HG03196 (cell line): Measurements from ENCODE around the gene RYR2.

ENCODE experiments used
- ATAC-seq: cut with Tn5 transposase; IDR thresholded peaks from one replicate; pipeline ENCODE4 v1.9.1; 2021; ENCODE audit not compliant: unreplicated experiment

RYR2 gene

DNA sequence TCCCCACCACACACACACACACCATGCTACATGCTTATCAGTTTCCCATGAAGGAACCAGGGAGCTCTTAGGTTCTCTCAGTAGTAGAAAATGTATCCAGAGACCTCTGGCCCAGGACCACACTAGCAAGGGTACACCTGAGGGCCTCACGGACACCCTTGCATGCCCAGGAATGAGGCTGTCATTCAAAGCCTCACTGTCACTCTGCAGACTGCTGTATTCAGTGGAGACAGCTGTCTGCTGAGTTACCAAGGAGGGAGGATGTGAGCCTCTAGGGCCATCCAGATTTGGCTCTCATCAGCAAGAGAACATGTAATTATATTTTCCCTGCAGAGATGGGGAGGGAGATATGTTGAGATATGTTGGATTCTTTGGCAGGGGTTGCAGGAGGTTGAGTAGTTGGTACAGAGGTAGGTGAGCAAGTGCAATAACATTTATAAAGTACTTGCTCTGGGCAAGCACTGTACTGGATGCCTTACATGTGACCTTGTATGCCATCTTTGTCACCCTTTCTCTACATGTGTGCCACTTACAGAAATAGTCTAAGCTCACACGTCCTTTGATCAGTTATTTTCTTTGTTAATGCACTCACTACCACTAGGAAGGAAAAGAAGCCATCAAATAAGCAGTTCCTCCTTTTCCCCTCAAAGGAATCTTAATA, 598.2 kb downstream of the RYR2 start:
- ATAC-seq, result no peak

DNA sequence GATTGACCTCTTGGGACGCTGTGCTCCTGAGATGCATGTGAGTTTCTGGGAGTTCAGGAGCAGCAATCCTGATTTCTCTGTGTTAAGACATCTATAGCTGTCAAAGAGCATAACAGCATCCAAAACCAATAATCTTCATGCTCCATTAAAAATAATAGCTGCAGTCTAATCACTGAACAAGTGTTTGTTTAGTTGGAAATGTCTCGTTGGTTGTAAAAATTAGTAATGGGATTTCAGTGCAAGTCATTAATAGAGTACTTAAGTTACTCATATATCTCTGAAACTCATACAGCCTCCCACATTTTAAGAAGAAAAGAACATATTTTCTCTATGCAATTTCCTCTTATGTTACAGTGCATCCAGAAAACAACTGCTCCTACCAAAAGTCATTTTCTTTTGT, 599.0 kb downstream of the RYR2 start:
- no peak for ATAC-seq

DNA sequence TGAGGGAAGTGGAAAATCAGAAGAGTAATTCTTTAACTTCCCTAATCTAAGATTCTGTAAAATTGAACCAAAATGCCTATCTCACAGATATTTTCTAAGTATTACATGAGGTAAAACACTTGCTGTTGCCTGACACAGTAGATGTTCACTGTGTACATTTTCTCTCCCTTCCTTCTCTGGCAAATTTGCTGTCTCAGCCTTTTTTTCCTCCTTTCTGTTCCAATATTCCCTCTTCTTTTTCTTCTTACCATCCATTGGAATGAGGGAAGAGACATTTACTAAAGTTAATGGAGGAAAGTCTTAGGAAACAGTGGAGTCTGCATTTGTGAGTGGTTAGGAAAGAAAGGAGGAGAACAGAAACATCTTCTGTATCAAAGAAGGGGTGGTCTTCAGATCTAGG, 608.8 kb downstream of the RYR2 start:
- ATAC-seq, result no peak

DNA sequence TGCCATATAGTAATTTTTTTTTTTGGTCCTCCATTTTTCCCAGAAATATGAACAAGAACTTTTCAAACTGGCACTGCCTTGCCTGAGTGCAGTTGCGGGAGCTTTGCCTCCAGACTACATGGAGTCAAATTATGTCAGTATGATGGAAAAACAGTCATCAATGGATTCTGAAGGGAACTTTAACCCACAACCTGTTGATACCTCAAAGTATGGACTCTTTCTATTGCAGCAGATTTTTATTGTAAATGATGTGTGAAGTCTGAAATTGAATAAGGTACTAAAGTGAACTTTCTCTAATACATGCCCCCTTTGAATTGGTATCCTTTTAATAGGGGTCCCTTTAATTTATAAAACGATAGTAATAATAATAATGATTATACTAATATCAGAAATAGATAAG, 613.8 kb downstream of the RYR2 start:
- no peak for ATAC-seq

DNA sequence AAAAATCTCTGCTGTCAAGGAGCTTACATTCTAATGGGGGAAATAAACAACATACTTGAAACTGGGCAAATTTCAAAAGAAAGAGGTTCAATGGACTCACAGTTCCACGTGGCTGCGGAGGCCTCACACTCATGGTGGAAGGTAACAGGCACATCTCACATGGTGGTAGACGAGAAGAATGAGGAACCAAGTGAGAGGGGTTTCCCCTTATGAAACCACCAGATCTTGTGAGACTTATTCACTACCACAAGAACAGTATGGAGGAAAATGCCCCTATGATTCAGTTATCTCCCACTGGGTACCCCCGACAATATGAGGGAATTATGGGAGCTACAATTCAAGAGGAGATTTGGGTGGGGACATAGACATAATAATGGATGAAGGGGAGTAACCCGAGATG, 622.4 kb downstream of the RYR2 start:
- no peak for ATAC-seq

DNA sequence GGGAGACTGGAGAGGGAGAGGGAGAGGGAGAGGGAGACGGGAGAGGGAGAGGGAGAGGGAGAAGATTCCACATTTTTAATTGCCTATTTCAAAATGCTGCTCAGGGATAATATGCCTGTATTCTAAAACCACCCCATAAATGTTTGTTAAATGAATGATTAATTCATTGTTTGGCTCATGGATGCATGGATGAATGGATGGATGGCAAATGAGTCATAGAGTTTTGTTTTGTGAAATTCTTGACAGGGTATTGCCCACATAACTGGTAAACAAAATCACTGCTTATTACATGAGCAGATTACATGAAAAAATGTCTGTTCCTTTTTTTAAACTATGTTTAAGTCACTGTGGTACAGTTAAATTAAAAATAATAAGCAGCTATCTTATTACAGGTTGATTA, 628.3 kb downstream of the RYR2 start:
- no peak for ATAC-seq

DNA sequence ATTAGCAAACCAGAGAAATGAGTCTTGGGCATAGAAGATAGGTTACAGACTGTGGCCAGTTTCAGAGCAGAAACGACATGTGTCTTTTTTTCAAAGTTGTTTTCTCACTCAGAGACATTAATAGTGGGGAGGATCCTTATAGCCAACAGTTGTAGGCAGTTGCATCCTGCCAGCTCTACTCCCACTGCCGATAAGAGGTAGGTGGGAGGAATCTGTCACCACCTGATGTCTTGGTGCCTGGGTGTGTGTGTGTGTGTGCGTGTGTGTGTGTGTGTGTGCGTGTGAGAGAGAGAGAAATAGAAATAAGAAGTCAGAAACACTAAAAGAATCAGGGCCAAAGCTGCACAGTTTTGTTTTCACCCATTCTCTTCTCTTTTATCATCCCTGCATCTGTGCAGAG, 629.3 kb downstream of the RYR2 start:
- no peak for ATAC-seq

DNA sequence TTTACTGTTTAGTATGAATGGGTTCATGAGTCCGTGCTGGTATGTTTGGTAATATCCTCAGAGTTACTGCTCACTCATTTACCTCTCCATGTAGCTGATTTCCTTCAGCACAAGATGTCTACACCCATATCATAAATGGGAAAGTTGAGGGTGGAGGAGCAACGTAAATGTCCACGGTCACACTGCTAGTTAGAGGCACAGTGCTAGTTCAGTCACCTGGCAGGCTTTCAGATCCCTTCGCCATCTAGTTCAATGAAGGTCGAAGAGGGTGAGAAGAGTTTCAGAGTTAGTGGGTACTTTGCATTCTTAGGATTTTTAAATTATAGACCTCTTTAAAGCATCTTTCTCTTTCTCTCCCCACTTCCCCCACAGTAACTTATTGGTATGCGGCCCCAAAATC, 630.0 kb downstream of the RYR2 start:
- no peak for ATAC-seq

DNA sequence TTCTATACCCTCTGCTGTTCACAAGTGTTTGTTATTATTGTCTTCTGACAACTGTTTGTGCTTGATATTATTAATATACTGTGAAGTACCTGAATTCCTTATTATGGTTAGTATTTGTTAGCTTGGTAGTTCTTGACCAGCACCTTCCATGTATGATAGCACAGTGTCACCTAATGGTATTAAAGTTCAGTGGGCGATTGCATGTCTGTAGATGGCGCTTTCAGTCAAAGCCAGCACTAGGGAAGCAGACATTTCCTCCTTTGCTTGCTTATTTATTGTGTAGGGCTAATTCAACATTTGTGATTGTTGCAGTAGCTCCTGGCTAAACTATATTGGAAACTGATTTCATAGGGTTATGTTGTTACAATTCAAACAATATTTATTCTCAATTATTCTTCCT, 630.8 kb downstream of the RYR2 start:
- ATAC-seq, result no peak

DNA sequence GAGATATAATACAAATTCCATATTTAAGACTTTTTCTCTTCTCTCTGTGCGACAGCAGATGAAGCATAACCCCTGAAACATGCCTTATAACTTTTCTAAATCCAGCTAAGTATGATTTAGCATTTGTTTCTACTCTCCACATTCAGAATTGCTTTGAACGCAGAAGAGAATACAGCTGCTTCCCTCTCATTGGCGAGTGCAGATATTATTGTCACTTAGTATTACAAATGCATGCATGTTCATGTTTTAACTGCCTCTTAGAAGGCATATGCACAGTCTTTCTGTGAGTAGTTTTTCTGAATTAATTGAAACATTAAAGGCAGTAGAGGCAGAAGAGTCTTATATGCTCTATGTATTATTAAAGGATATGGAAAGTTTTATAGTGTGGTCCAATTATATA, 631.6 kb downstream of the RYR2 start:
- no peak for ATAC-seq

DNA sequence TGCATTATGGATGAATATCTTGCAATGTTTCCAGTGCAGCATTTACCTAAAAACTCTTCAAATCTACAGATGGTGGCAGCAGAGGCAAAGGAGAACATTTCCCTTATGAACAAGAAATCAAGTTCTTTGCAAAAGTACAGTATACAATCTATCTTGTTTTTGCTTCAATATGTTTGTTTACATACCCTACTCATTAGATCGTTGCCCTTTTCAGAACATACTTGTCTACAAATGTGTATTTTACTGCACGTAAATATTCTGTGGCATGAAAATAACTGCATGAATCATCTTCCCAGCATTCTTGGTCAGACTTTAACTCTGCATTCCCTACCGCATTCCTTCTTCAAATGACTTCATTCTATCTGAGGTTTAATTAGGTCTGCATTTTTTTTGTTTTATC, 636.0 kb downstream of the RYR2 start:
- no peak for ATAC-seq

DNA sequence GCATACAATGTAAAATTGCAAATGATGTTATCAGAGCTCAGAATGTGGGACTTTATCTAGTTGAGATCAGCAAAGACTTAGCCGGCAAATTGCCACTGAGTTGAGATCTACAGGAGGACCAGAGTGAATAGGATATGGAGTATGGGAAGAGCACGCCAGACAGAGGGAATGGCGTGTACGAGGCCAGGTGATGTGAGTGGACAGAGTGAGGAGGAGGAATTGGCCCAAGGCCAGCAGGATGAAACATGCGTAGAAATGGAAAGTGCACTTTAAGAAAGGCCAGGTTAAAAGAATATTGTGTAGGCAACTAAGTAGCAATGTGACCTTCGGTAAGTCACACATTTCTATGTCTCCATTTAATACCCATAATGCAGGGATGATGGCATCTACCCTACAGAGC, 637.7 kb downstream of the RYR2 start:
- no peak for ATAC-seq

DNA sequence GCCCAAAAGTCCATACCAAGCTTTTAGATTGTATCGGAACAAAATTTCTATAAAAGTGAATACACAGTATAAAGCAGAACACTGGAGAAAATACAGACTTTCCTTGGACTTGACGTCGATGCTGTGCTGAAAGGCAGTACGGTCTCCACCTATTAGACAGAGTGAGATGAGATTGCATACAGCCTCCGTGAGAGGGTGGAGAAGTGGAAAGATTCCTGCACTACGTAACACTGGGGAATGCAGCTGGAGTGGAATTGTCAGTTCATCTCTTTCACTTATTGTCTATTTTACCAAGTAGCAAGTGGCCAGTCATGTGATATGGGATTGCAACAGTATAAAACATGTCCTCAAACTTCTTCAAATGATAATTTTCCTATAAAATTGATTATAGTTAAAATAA, 639.2 kb downstream of the RYR2 start:
- no peak for ATAC-seq

DNA sequence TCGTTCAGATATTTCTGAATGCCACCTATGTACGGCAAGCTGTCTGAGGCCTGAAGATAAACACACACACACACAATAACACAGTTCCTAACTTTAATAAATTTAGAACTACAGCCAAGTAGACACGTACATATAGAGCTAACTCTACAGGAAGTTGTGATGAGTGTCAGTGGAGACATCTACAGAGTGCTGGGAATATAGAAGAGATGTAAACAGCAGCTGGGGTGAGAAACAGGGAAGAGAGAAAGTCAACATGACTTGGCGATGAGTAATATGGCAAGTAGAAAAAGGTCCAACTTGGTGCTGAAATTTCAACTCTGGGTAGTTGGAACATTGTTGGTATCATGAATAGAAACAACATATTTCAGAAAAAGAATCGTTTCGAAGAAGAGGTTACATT, 642.3 kb downstream of the RYR2 start:
- no peak for ATAC-seq

DNA sequence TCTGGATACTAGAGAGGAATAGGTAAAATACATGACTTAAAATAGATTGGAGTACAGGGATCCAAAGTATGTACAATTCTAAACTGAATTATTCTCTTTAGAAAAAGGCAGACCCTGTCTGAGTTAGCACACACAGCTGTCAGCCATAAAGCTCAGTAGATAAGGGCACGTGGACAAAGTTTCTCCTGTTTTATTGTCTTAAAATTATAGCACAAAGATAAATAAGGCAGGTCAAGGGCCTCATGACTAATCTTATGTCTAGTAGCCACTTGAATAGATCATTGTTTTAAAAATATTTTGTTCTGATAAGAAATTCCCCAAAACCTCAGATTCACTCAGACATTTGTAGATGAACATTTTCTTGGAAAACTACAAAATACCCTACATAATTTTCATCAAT, 643.6 kb downstream of the RYR2 start:
- no peak for ATAC-seq

DNA sequence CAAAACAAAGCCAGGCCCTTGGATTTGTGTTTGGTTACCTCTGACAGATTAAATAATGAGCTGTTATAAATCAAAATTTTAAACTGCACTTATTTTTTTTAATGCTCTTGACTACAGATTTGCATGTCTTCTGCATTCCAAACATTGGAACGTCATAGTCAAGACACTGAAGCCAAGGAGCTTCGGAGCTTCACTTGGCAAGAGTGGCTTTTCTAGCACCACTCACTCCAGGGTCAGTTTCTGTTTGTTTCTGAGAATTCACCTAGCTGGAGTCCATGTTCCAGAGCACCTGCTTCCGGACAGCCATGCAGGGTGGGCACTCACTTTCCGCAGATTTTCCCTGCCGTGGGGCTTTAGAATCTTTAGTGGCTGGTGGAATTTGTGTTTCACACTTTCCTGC, 645.8 kb downstream of the RYR2 start:
- no peak for ATAC-seq

DNA sequence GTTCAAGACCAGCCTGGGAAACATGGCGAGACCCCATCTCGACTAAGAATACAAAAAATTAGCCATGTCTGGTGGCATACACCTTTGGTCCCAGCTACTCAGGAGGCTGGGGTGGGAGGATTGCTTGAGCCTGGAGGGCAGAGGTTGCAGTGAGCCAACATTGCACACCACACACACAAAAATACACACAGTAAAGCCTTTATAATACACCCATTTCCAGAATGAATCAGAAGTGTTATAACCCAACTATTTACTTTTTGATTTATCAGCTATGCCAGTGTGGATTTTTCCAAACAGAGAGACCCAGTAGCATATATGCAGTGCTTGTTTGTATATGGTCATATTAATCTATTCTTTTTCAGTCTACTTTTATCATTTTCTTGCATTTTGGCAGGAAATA, 648.7 kb downstream of the RYR2 start:
- no peak for ATAC-seq

DNA sequence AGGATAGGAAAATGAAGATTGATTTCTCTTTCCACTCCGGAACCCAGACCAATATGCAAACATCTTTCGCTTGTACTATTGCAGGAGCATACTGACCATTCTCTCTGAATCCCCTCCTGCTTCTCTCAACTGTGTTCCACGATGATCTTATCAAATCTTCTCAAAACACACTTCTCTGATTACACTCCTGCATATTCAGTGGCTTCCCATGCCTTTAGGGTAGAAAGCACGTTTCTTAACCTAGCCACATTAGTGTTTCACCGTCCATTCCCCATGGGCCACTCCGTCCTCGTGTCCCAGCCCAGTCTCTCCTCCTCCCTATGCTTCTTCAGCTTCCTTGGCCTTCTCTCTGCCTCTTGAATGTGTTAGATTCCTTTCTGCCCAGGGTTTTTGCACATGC, 650.3 kb downstream of the RYR2 start:
- ATAC-seq, result no peak

DNA sequence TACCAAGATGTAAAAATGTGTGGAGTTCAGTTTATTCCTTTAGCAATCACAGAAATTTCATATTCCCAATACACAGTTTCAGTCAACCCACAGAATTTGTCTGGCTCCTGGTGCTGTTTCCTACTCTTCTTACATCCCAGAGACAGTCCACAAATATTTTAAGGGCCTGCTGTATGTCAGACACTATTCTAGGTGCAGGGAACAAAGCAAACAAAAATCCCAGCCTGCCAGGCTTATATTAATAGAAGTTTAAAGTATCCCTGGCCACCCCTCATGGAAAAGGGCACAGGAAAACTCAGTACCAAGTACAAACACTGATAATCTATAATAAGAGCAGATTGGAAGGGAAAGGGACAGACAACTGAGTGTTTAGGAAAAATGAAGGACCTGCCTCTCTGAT, 653.9 kb downstream of the RYR2 start:
- no peak for ATAC-seq

DNA sequence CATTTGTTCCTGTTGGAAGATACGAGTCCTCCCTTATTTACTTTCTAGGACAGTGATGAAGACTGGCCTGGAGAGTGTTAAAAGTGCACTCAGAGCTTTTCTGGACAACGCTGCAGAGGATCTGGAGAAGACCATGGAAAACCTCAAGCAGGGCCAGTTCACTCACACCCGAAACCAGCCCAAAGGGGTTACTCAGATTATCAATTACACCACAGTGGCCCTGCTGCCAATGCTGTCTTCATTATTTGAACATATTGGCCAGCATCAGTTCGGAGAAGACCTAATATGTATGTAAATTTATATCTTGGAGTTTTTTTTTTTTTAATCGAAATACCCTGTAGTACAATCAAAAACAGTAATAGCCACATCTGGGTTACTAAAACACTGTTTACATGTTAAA, 658.2 kb downstream of the RYR2 start:
- no peak for ATAC-seq

DNA sequence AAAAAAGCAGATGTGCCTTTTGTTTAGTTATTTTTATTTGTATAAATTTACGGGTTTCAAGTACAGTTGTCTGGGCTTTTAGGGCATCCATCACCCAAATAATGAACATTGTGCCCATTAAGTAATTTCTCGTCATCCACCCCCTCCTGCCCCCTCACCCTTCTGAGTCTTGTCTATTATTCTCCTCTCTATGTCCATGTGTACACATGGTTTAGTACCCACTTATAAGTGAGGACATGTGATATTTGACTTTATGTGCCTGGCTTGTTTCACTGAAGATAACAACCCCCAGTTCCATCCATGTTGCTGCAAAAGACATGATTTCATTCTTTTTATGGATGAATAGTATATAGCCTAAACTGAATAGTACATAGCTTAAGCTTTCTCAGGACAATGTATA, 659.5 kb downstream of the RYR2 start:
- no peak for ATAC-seq

DNA sequence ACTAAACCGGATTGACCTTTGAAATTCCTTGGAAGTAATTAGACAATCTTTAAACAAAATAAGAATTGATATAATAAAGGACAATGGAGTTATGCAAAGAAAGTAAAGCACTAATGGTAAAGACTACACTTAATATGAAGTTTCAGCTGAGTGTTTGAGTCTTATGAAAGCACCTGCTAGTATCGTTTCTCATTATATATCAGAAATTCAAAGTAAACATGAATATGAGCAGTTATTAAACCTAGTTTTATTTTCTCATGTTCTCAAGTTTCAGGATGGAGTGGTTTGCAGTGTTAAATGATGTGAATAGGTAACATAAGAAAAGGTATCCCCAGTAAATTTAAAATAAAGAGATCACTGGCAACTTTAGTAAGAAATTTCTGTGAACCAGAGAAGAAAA, 660.2 kb downstream of the RYR2 start:
- no peak for ATAC-seq

DNA sequence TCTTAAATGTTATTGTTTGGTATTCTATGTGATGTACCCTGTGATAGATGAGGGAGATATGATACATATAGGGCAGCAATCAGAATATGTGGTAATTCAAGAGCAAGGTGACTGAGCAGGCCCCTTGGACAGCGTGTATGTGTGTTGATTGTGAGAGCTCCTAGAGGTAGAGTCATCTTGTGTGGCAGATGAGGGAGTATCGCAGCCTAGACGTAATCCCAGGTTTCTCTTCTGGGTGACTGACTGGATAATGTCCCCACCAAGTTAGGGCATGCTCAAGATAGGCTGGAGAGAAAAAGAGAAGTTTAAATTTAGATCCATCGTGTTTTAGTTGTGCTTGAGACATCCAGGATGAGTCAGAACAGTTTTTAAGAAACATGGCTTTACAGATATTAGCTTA, 663.5 kb downstream of the RYR2 start:
- ATAC-seq, result no peak

DNA sequence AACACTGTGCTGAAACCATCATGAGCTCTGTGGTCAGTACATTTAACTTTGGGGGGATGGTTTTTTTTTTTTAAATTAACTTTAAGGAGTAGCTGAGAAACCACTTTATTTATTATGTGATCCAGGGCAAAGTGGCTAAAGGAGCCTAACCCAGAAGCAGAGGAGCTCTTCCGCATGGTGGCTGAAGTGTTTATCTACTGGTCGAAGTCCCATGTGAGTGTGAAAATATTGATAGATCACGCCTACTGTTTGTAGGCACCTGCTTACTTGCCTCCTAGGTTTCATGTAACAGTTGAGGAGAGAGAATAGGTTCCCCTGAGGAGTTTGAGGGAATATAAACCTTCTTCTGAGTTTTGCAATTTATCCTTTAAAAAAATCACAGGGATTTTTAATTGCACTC, 667.4 kb downstream of the RYR2 start:
- no peak for ATAC-seq
